ENCODE results near the gene BDKRB2.

DNA sequence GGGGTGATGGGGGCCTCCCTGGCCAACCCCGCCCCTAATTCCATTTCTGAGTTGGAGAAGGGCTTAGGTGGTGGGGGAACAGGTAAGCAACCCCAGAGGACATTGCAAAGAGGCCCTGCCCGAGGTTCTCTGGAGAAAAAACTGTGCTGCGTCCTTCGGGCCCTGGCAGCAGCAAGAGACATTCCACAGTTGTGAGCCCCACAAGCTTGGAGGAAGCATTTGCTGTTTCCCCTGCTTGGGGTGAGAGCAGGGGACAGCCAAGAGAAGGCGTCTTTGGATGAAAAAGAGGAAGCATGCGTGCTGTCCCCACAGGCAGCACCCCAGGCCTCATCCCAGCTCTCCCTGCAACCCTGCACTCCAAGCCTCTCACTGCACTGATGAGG lies 1.3 kb downstream of the BDKRB2 start:
- TF ChIP-seq, protein P1, sequence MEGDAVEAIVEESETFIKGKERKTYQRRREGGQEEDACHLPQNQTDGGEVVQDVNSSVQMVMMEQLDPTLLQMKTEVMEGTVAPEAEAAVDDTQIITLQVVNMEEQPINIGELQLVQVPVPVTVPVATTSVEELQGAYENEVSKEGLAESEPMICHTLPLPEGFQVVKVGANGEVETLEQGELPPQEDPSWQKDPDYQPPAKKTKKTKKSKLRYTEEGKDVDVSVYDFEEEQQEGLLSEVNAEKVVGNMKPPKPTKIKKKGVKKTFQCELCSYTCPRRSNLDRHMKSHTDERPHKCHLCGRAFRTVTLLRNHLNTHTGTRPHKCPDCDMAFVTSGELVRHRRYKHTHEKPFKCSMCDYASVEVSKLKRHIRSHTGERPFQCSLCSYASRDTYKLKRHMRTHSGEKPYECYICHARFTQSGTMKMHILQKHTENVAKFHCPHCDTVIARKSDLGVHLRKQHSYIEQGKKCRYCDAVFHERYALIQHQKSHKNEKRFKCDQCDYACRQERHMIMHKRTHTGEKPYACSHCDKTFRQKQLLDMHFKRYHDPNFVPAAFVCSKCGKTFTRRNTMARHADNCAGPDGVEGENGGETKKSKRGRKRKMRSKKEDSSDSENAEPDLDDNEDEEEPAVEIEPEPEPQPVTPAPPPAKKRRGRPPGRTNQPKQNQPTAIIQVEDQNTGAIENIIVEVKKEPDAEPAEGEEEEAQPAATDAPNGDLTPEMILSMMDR (IDR thresholded peaks at IDR 0.05; ENCODE audit: insufficient read depth, low read depth, low read length), result no peak
- no peak for TF ChIP-seq EZH2 (IDR thresholded peaks at IDR 0.05; ENCODE audit: insufficient read depth, low read length)

Measured in astrocyte (in vitro differentiated cells and primary cell).